GM19468 (cell line): ENCODE results near the gene SMAD3.

Experiments
- ATAC-seq: cut with Tn5 transposase; IDR thresholded peaks from one replicate; pipeline ENCODE4 v1.9.1; 2021; ENCODE audit warnings: mild to moderate bottlenecking, moderate library complexity, moderate number of reproducible peaks; ENCODE audit not compliant: unreplicated experiment; ENCODE audit errors: extremely low read depth

The SMAD3 gene

DNA sequence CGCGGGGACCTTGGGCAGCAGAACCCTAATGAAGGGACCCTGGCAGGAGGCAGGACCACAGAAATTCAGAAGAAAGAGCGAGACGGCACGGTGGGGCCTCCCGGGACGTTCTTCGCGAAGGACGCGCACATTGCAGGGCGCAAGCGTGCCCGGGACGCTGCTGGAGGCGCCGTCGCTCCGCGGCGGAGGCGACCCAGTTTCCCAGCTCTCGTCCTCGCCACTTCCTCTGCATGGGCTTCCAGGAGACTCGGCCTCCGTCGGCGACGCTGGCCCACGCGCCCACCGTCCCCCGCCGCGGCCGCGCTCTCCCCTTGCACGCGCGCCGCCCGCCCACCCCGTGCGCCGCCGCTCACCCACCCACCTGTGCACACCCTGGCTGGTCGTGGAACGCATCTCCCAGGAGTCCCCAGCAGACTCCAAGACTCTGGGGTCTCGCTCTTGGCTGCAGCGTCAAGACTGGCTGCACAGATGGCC lies 31.8 kb upstream of the SMAD3 start:
- no peak for ATAC-seq

DNA sequence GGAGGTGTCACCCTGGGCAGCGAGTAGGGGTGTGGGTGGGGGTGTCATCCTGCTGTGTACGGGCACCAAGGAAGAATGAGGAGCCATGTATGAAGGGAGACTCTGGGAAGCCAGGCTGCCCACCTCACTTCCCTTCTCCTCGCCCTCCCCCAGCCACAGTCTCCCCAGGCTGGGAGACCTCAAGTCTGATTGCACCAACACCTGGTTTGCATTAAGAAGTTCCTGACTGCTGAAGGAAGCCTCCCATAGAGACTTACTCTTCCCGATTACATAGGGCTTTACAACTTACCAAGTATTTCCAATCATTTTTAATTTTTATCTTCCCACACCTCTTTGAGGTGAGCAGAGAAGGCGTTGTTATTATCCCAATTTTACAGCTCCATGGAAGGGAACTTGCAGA lies 29.5 kb upstream of the SMAD3 start:
- no peak for ATAC-seq

DNA sequence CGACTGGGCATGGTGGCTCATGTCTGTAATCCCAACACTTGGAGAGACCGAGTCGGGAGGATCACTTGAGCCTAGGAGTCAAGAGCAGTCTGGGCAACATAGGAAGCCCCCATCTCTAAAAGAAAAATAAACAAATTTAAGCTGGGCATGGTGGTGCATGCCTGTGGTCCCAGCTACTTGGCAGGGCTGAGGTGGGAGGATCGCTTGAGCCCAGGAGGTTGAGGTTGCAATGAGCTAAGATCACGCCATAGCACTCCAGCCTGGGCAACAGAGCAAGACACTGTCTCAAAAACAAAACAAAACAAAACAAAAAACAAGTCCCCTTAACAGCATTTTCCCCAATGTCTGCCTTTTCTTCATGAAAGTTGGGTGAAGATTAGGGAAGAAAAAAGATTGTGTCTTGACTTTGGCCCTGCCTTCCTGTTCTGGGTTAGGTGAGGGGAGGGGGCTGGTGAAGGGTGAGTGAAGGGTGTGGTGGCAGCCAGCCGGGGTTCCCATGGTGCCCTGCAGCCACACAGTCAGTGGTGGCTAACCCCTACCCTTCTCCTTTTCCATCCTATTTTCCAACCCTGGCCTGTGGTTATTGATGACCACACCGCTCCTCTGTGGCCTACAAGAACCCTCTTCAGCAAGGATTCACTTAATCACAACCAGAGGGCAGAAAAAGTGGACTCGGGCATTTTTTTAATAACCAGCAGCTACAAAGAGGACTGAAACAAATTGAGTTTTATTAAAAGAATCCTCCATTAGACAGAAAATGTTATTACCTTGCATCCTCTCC lies 28.4 kb upstream of the SMAD3 start:
- ATAC-seq, result no peak

DNA sequence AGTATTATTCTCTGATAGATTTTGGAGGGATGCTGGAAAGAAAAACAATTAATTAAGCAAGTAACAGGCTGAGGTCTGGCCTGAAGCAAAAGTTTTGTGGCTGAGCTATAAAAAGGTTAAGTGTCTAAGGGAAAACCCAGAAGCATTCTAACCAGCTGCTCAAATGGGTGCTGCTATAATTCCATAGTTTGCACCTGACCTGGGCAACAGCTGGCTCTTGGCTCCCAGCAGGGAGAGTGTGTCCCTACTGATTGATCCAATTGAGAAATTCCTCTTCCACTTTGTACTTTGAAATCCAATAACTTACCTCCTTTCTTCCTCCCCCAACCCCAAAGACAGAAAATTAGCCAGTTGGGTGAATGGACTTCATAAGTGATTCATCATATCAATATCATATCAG lies 27.7 kb upstream of the SMAD3 start:
- no peak for ATAC-seq

DNA sequence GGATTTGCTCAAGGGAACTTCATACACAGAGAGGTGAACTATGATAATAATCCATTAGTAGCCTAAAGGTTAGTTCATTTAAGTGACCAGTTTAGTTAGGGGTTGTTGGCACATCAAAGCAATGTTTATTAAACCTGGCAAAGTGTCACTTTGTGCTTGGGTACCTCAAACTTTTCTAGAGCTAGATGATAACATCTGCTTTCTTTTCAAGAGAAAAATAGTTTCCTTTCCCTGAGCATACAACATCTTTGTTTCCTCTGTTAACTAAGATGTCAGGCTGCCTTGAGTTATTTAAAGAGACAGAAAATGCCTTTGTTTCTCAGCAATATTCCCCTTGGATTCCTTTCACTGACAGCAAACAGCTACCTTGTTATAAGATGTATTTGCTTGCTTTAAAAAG lies 26.7 kb upstream of the SMAD3 start:
- ATAC-seq, result no peak

DNA sequence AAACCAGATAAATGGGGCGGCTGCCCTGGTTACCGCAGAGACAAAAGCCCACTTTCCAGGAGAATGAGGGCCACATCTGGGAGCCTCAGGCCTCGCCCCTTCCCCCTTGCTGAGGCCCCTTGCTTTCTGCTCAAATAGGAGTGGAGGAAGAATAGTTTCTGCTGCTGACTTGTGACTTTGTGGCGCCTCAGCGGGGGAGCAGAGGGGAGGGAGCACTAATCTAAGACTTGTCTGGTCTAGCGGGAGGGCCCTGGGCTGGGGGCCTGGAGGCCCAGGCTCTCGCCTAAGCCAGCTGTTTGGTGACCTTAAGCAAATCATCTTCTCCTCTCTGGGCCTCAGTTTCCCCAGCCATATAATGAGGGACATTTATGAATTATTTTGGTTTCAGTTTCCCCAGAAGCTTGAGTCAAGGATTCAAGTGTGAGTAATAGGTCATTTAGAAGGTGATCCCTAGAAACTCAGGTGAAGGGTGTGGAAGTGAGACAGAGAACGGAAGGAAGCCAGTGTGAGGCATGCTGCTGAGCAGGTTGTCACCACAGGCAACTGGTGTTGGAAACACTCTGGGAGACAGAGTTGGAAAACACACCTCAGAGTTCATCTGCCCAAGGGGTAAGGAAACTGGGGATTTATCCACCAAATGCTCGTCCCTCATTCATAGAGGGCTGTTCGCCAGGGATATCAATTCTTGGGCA lies 25.9 kb upstream of the SMAD3 start:
- no peak for ATAC-seq

DNA sequence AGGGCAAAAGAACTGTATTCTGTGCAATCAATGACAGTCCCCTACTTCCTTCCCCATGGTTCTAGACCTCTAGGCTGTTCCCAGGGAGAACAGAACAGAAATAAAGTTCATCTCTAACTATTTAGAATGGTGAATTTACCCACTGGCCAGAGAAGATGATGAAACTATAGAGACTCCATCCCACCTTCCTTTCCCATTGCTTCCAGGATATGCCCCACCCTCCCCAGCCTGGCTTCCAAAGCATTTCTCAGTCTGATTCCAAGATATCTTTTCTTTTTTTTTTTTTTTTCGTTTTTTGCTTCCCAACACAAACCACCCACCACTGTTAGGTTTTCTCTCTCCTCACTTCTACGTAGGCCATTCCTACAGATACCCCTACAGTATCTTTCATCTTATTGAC lies 25.1 kb upstream of the SMAD3 start:
- ATAC-seq, result no peak

DNA sequence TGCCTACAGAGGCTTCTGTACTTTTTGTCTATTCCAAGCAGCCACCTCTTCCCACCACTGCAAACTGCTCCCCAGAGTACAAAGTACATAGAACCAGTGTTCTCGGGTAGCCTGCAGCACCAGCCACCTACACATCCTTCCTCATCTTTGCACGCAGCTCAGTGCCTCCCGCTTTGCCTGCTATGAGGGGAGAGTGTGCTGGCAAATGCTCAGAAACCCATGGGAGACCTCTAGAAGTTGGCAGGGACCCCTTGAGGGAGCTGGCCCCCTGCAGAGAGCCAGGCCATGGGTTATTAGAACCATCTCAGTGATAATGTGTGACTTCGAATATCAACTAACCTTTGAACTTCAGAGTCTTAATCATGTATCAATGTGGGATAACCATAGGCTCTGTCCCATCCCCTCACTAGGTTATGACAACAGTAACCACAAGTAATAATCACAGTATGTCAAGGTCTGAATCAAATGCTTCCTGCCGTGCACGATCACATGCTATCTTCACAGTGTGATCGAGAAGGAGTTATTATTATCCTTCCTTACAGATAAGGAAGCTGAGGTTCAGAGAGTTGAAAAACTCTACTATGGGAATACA lies 22.8 kb upstream of the SMAD3 start:
- no peak for ATAC-seq

DNA sequence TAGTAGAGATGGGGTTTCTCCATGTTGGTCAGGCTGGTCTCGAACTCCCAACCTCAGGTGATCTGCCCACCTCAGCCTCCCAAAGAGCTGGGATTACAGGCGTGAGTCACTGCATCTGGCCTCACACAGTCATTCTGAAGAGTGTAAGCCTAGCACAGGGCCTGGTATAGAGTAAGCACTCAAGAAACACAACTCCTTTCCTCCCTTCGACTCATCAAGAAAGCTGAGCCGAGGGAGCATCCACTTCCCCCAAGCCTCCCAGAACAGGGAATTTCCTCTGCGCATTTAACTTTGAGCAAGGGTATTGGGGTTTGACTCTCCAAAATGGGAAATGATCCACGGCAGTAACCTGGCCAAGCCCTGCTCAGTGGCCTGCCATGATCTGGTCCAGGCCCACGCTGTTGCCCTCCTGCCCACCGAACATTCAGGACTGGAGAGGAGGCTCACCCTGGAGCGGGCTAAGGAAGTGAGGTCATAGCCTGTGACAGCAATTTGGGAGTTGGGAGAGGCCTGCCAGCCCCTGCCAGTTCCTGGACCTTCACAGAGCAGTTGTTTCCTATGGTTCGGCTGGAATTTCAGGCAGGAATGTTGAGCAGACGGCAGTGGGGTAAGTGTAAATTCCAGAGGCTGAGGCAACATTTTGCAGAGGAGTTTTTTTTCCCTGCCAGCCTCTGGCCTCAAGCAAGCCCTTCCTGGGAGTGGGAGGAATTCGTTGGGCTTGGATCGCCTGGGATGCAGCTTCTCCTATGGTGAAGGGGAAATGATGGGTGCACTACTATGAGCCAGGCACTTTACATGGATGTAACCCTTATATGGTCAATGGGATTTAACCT lies 21.2 kb upstream of the SMAD3 start:
- no peak for ATAC-seq

DNA sequence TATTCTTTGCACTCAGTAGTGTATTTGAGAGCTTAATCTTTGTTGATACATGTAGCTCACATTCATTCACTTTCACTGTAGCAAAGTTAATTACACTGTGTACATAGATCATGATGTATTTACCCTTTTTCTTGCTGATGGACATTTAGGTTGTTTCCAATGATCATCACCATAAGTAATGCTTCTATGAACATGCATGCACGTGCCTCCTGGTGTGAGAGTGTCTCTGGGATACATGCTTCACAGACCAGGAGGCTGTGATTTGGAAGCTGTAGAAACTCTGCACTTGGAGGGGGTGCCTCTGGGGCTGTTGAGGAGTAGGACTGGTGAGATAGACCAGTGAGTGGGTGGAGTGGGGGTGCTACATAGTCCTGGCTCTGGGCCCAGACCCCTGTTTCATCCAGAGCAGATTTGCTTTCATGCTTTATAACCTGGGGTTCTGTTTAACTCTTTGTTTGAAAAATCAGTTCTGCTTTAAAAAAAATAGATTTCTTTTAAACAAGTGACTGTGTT lies 18.2 kb upstream of the SMAD3 start:
- ATAC-seq, result no peak

DNA sequence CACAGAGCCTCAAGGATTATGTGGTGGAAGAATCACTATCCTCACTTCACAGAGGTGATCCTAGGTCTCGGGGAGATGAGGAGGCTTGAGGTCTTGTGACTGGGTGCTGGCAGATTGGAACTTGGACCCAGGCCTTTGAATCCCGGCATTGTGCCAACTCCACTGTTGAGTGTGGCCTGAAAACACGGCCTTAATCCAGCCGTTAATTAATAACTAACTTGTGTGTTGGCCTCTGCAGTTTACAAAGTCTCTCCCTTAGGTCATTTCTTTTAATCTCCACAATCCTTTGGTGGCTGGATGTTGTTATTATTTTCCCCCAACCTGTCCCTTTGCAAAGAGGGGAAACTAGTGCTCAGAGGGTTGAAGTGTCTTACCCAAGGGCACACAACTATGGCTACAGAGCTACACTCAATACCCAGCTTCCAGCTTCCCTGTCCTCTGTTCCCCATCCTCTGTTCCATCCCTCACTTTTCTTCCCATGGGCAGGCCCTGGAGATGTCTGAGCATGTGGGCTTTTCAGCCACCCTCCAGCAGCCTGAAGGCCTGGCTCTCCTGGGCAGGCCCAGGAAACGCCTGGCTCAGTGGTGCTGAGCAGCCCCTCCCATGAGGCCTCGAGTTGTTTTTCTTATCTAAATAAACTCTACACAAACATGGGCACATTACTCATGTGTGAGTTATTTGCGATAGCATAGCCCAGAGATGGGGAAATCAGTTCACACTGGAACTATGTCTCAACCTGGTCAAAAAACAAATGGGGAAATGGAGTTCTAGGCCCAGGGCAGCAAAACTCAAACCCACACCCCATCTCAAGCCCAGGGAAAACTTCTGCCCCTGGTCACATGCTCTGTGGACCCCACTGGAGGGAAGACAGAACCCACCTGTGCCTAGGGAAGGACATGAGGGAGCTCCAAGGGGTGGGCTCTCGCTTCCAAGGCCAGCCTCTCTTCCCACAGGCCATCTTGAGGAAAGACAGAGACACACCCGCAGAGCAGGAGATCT lies 16.8 kb upstream of the SMAD3 start:
- no peak for ATAC-seq

DNA sequence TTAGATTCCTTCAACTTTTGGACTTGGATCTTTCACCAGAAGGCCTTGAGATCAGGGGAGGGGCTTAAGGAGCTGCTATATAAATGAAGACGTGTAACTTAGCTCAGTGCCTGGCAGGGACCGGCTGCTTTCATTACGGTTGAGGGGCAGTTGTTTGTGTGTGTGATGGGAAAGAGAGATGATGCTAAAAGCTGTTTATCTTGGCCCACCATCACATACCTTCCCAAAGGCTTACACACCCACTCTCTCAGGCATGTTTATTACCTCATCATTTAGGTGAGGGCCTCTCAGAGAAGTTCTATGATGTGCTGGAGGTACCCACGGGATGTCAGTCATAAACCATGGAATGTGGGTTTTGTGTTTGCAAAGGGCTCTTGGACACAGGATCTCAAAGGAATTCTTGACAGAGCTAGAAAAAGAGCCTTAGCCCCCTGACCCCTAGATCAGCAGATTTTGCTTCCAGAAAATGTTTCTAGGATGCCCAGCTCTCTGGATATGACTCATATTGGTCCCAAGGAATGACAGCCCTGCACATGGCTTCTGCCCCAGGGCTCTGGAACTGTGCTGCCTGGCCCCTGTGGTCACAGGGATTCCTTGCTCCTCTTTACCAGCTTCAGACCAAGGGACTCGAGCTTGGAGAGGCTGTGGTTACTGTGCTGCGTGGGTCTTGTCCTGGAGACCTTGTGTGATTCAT lies 15.9 kb upstream of the SMAD3 start:
- no peak for ATAC-seq

DNA sequence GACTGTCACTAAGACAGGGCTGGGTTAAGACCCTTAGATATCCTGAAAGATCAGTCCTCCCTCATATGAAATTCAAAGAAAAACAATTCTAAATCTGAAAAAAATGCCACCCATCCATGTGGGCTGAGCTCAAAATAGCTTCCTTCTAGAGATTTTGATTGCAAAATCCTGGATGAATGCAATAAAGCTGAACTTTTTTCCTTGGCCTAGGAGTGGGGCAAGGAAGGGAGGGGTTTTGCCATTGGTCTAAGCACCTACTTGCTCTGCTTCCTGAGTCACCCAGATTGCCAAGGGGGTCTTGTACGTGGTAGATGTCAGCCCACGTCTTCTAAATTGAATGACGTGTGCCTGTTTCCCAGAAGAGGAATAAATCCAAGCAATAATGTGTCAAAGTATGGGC lies 15.3 kb upstream of the SMAD3 start:
- ATAC-seq, result no peak

DNA sequence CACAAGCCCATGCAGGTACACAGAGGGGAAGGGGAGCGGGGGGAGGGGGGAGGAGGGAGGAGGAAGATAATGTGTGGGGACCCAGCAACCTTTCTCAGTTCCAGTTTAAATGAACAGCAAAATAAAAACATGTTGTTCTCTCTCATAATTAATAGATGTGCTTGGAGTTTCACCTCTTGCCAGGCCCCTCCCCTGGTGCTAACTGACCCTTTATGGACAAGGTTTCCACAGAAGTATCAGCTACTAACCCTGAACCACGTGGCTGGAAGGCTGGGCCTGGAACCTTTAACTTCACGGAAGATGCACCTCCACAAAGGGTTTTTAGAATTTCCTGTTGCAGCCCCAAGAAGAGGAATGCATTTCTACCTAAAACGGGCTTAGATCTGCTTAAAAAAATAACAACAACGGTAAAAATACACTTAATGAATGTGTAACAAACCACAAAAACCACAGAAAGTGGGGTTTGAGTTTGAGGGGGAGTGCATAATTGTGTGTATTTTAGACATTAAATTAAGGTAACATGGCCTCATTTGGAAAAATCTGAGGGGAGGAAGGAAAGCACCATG lies 14.8 kb upstream of the SMAD3 start:
- ATAC-seq, result no peak

DNA sequence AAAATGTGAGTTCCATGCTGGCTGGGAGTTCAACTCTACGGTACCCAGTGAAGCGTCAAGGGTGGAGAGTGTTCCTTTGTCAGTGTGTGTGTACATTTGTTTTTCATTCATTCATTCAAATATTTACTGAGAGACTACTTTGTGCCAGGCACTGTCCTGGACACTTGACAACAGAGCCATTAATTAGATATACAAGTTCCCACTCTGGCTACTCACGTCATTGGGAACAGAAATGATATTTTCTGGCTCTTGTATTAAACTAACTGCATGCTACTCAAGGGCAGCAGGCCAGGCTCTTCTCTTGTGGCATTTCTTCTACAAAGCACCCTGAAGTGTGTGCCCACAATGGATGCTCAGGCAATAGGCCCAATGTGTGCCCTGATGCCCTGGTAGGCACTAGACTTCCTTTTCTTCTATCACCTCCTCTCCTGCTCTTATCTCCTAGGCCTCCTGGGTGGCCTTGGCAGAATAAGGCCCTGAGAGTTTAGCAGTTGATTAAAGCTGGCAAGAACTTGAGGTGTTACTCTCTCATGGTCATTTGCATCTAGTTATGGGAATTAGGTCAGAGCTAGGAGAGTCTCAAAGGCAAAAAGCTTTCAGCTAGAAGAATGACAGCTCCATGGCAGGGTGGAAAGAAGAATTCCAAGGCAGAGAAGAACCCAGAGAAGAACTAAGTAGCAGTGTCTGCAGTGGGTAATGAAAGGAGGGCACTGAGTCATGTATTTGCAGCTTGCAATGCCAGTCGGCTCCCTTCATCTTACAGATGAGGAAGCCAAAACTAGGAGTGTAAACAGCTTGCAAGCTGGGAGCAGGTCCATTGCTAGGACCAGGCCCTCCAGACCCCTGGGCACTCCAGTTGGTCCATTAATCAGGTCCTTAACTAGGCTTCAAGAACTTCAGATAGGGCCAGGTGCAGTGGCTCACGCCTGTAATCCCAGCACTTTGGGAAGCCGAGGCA lies 14.0 kb upstream of the SMAD3 start:
- ATAC-seq, result no peak

DNA sequence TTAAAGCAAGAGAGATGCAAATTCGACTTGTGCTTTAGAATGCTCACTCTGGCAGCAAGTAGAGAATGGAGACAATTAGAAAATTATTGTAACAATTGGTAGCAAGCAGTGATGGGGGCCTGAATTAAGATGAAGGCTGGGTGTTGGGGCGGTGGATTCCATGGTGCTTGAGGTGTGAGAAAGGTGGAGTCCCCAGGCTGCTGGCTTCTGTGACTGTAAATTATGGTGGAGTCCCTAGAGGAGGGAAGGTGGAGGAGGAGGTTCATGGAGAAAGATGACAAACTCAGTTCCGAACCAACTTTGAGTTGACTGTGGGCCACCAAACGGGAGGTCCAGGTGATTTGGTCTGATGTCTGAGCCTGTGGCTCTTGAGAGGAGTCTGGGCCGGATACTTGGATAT lies 10.7 kb upstream of the SMAD3 start:
- no peak for ATAC-seq

DNA sequence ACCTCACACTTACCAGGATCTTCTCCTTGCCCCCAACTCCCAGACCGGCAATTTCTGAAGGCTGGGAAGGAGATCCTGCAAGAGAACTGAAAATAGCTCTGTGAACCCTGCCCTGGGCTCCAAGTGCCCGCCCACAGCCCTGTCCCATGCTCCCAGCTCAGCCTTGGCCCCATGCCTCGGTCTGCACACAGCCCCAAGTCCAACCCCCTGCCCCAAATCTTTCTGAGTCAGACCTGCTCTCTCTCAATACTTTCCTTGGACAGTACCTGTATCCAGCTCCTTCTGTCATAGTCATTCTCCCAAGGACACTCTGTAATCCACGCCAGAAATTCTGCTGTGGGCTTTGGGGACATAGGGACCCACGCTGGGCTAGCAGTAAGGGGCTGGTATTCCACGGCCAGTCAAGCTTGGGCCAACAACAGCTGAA lies 6.3 kb upstream of the SMAD3 start:
- no peak for ATAC-seq
